PFSK-1 (cell line): ENCODE measurements around the gene UBD.

Experiments
- POLR2AphosphoS5 ChIP-seq: IDR thresholded peaks from 2 replicates; pipeline ENCODE4 v1.6.1; 2012; ENCODE audit warnings: low read depth, mild to moderate bottlenecking, control low read depth, low read length, moderate library complexity
- TAF1 ChIP-seq: IDR thresholded peaks from 2 replicates; pipeline ENCODE4 v1.6.1; 2012; ENCODE audit warnings: low read length, control low read depth, borderline replicate concordance; ENCODE audit not compliant: insufficient read depth

- TF ChIP-seq POLR2AphosphoS5 (no peak), TAF1 (no peak)
These were observed 28.7 kb downstream of the UBD start for GRCh38 chr6:29530671-29531310.
